HEK293T (cell line): Measurements from ENCODE around the gene SNAP29.

Experiments used
- BHLHE40 ChIP-seq: fragments of 450-650 bp; IDR thresholded peaks from 2 replicates; pipeline ENCODE4 v1.6.1; 2016; ENCODE audit warnings: mild to moderate bottlenecking, moderate library complexity, borderline replicate concordance
- FOXA1 ChIP-seq: fragments of 450-650 bp; IDR thresholded peaks from 2 replicates; pipeline ENCODE4 v1.6.1; 2016; ENCODE audit warnings: mild to moderate bottlenecking
- FOXK2 ChIP-seq: fragments of 450-650 bp; IDR thresholded peaks from 2 replicates; pipeline ENCODE4 v1.6.1; 2016; ENCODE audit warnings: mild to moderate bottlenecking
- SP1 ChIP-seq: fragments of 450-650 bp; IDR thresholded peaks from 2 replicates; pipeline ENCODE4 v1.6.1; 2017
- SUZ12 ChIP-seq: fragments of 450-650 bp; IDR thresholded peaks from 2 replicates; pipeline ENCODE4 v1.6.1; 2016; ENCODE audit warnings: mild to moderate bottlenecking
- TARDBP ChIP-seq: fragments of 450-650 bp; IDR thresholded peaks from 2 replicates; pipeline ENCODE4 v1.6.1; 2016

- no peak for TF ChIP-seq BHLHE40
- no peak for TF ChIP-seq FOXA1
- no peak for TF ChIP-seq SP1
- no peak for TF ChIP-seq TARDBP
- no peak for TF ChIP-seq FOXK2
- TF ChIP-seq SUZ12 = no peak
Measured at GRCh38 chr22:20887375-20887774, 28.6 kb downstream of the SNAP29 start.
